ENCODE results near the gene TPM3.
"Not testable (repeated sequence)": the region's sequence is repeated elsewhere in the genome, so short reads cannot be mapped to it uniquely, and the experiment has no call there.

TPM3 gene

GRCh38 chr1:154159554-154159953, 32.3 kb downstream of the TPM3 start:
- no peak for DNase-seq

GRCh38 chr1:154158307-154159125, 33.4 kb downstream of the TPM3 start:
- DNase-seq = no peak

GRCh38 chr1:154157520-154158306, 34.2 kb downstream of the TPM3 start:
- no peak for DNase-seq

GRCh38 chr1:154155251-154155650, 36.6 kb downstream of the TPM3 start:
- no peak for DNase-seq

GRCh38 chr1:154154534-154155191, 37.2 kb downstream of the TPM3 start, which contains the start of gene NUP210L:
NUP210L (minus strand) TSS chr1:154155073.
- DNase-seq = no peak

- no peak for DNase-seq
Observed at GRCh38 chr1:154154053-154154452, 37.8 kb downstream of the TPM3 start.

GRCh38 chr1:154151311-154151710, 40.6 kb downstream of the TPM3 start:
- DNase-seq = no peak

- DNase-seq = no peak
Observed at GRCh38 chr1:154148807-154149206, 43.1 kb downstream of the TPM3 start.

- DNase-seq = not testable (repeated sequence)
Observed at GRCh38 chr1:154147505-154147904, 44.4 kb downstream of the TPM3 start.

GRCh38 chr1:154145986-154146385, 45.9 kb downstream of the TPM3 start:
- DNase-seq = no peak

- DNase-seq = no peak
Observed at GRCh38 chr1:154142358-154142757, 49.5 kb downstream of the TPM3 start.

- no peak for DNase-seq
Observed at GRCh38 chr1:154141240-154141639, 50.7 kb downstream of the TPM3 start.

- DNase-seq = no peak
Observed at GRCh38 chr1:154137888-154138287, 54.0 kb downstream of the TPM3 start.

- no peak for DNase-seq
Observed at GRCh38 chr1:154133256-154133655, 58.6 kb downstream of the TPM3 start.

- no peak for DNase-seq
Observed at GRCh38 chr1:154129391-154129970, 62.4 kb downstream of the TPM3 start.

GRCh38 chr1:154123205-154123604, 68.7 kb downstream of the TPM3 start:
- not testable (repeated sequence) for DNase-seq

GRCh38 chr1:154117642-154118041, 74.3 kb downstream of the TPM3 start:
- DNase-seq = no peak

GRCh38 chr1:154115180-154115579, 76.7 kb downstream of the TPM3 start:
- DNase-seq = no peak

Measured in NCI-H748 treated with DMSO at 0.1 percent for 48 hours (cell line).